Activated CD8-positive, alpha-beta T cell treated with anti-CD3 and anti-CD28 coated beads, Interleukin-2, amount 10 ng/mL, durations not matched to agents 7 days and 5 days (primary cell): Measurements from ENCODE around the gene MVD. TPM values are rescaled to one million over a fixed set of nuclear protein-coding genes. Genes with fewer than 3 reads are reported as not detected.

ENCODE experiments used
- ATAC-seq: fragments of 150-1000 bp; cut with Tn5 transposase; one replicate; pipeline ENCODE4 v1.10.0; 2021; ENCODE audit warnings: moderate library complexity
- CTCF ChIA-PET: fragments of 350-600 bp; sonication (Branson Sonifier 250); formaldehyde crosslinking; loops from one replicate; lab custom pipeline; 2021; ENCODE audit warnings: antibody characterized with exemption; lab: Charles Lee
- POLR2A ChIA-PET: fragments of 350-600 bp; sonication (Branson Sonifier 250); formaldehyde crosslinking; loops from one replicate; lab custom pipeline; 2021; ENCODE audit warnings: antibody characterized with exemption; lab: Charles Lee
- DNase-seq: peaks from one replicate; pipeline ENCODE4 v3.0.0-alpha.2; 2020
- H3K27ac Mint-ChIP-seq: one replicate; pipeline ENCODE4 v1.8.0; 2021; ENCODE audit warnings: mild to moderate bottlenecking, mixed read lengths
- H3K27me3 Mint-ChIP-seq: one replicate; pipeline ENCODE4 v1.8.0; 2021; ENCODE audit warnings: low read depth, mixed read lengths
- H3K36me3 Mint-ChIP-seq: one replicate; pipeline ENCODE4 v1.8.0; 2021; ENCODE audit warnings: low read depth, mixed read lengths
- H3K4me1 Mint-ChIP-seq: one replicate; pipeline ENCODE4 v1.8.0; 2021; ENCODE audit warnings: low read depth, mixed read lengths
- H3K4me3 Mint-ChIP-seq: one replicate; pipeline ENCODE4 v1.8.0; 2021; ENCODE audit warnings: mild to moderate bottlenecking, mixed read lengths
- H3K9me3 Mint-ChIP-seq: one replicate; pipeline ENCODE4 v1.8.0; 2022; ENCODE audit warnings: mixed read lengths; ENCODE audit not compliant: insufficient read depth
- total RNA-seq, 2 experiments: library from RNA; stranded (reverse); gene quantifications; one replicate each; pipeline ENCODE4 v1.2.3, GENCODE V29; 2021

Gene MVD
- total RNA-seq, 2 experiments from 2014 or later, result 86.0 to 96.1 TPM

DNA sequence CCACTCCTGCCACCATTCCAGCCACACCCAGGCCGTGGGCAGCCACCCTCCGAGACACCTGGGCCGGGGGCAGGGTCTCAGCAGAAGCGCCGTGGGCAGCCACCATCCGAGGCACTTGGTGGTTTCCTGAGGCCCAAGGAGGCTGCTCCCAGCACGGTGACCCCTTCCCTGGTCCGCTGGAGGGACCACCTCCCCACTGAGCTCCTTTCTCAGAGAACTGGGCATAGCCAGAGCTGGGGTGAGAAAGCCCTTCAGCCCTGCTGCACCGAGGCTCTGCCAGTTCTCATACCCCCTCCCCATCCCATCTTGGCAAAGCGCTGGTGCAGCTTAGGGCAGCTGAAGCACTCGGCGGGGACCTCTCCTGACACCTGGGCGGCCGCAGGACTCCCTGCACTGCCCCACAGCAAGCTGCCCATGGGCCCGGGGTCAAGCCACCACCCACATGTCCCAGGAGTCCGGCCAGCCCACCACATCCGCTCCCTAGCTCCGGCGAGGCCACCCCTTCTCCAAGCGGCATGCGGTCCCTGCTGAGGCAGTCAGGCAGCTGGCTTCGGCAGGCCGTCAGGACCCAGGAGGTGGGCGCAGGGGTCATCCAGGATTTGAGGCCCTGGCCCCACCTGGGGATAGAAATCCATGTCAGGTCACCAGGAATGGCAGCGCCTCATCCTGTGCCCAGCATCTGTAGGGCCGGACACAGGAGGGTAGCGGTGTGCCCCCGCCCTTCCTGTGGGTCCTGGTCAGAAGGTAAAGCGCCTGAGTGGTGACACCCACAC is 10.7 kb downstream of the MVD start:
- Mint-ChIP-seq H3K9me3 (no peaks in the 10 kb centered on the region), H3K36me3 (peaks cover 19% of the 10 kb centered on the region), H3K27me3 (no peaks in the 10 kb centered on the region), H3K27ac (peak overlapping the region; percentile 94), H3K4me1 (peaks cover 26% of the 10 kb centered on the region), H3K4me3 (peak overlapping the region; percentile 93)
- CTCF ChIA-PET, result no interaction called here
- ATAC-seq, result no peak
- POLR2A ChIA-PET, result interaction anchor here (0.9 to 3.0 kb wide), 2 partner anchors 11 to 50 kb away, joined by 3 to 26 read pairs; partner anchors contain the start of gene MVD
- no peak for DNase-seq

DNA sequence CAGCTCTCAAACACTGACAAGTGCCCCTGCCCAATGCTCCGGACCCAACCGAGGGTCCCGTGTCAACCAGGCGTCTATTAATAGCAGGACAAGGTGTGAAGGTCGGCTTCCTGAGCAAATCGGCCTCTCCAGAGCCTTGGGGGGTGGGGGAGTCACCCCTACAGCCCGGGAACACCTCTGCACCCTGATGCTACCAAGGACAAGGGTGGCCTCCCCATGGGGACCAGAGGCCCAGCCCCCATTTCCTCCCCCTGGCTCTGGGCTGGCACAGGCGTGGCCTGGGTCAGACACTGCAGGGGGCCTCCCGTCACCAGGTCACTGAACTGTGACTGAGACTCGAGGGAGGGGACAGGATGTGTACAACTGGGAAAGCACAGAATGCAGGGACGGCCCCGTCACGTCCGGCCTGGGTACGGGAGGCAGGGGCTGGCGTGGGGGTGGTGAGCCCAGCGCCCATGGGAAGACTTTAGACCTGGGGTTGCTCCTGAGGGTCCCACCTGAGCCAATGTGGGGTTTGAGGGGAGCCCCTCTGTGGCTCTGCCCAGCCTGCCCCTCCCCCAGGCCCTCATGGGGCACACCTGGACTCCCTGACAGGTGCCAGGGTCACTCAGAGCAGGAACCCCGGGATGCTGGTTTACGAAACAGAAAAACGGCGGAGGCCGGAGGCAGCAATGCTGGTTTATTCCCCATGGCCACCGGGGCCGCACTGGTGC is 11.5 kb downstream of the MVD start:
- H3K36me3 Mint-ChIP-seq, result peaks cover 18% of the 10 kb centered on the region
- peak overlapping the region; percentile 94 for H3K27ac Mint-ChIP-seq
- ATAC-seq (peak; percentile 78), DNase-seq (peak; percentile 92)
- peaks cover 26% of the 10 kb centered on the region for H3K4me1 Mint-ChIP-seq
- H3K9me3 Mint-ChIP-seq, result no peaks in the 10 kb centered on the region
- POLR2A ChIA-PET, result interaction anchor here (1.7 to 3.0 kb wide), 2 partner anchors 32 to 51 kb away, joined by 5 to 26 read pairs; no protein-coding TSS in a partner anchor
- peak overlapping the region; percentile 93 for H3K4me3 Mint-ChIP-seq
- CTCF ChIA-PET, result no interaction called here
- no peaks in the 10 kb centered on the region for H3K27me3 Mint-ChIP-seq

DNA sequence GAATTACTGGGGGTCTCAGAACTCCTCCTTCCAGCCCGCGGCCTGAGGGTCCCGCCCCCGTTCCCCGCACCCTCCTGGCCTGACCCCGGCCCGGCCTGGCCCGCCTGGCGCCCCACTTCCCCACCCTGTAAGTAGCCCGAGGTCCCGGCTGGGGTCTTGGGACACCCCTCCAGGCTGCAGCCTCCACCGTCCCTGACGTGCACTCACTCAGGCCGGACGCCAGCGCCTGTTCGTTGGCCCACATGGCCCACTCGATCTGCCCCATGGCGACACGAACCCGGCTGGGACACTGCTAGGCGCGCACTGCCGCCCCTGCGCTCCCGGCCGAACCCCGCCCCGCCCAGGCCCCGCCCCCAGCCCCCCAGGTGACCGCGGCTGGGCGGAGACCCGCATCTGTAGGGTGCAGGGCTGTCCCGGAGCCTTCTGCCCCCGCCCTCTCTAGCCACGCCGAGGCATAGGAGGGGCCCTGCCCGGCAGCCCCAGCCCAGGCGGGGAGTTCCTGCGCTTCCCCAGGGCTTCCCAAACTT is 12.1 kb downstream of the MVD start, which contains the start of gene CYBA:
CYBA (minus strand) TSS at position 305 of the 527 bp plus-strand sequence; CDS start at position 265, 40 bp downstream.
- Mint-ChIP-seq H3K36me3 (peaks cover 16% of the 10 kb centered on the region), H3K27me3 (no peaks in the 10 kb centered on the region), H3K4me3 (peak within 1 kb of the TSS; percentile 93), H3K27ac (peak within 1 kb of the TSS; percentile 94), H3K9me3 (no peaks in the 10 kb centered on the region), H3K4me1 (peaks cover 26% of the 10 kb centered on the region)
- peak; percentile 93 for ATAC-seq
- CTCF ChIA-PET, result no interaction called here
- POLR2A ChIA-PET, result interaction anchor here (1.0 to 3.0 kb wide), 3 partner anchors 31 to 51 kb away, joined by 3 to 26 read pairs (median 5); no protein-coding TSS in a partner anchor
- peak; percentile 93 for DNase-seq

DNA sequence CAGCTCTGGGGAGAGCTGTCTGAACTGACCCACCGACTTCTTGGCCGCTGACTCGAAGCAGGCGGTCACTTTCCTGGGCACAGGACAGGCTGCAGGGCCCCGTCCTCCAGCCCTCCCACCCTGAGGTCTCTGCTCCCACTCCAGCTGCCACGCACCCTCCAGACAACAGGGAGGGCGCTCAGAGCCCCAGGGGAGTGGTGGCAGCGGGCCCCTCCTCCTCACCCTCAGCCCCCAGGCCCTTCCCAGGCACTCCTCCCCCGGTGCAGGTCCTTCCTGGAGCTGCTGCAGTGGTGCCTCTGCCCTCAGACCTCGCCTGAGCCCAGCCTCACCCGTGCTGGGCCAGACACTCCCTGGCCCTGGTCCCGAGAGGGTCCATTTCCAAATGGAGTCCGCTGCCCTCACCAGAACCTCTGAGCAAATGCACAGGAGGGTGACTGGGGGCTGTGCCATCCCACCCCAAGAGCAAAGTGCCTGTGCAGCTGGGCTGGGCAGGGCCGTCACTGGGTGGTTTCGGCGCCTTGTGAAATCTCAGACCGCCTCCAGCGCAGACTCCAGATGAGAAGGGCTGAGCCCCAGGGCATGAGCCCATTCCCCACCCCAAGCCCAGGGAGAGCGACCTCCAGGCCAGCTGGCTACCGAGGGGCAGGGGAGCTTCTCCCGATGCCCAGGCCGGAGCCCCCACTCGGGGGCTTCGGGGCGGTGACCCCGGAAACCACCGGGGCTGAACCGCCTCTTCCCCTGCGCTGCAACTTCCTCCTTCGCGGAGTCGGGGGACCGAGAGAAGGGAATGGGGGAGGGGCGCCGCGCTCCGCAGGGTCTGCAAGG is 12.8 kb downstream of the MVD start:
- Mint-ChIP-seq H3K4me3 (peak overlapping the region; percentile 93), H3K36me3 (peaks cover 19% of the 10 kb centered on the region), H3K9me3 (no peaks in the 10 kb centered on the region), H3K27me3 (no peaks in the 10 kb centered on the region), H3K27ac (peak overlapping the region; percentile 94), H3K4me1 (peaks cover 26% of the 10 kb centered on the region)
- DNase-seq (peak; percentile 58), ATAC-seq (peak; percentile 10)
- ChIA-PET POLR2A (interaction anchor here (0.8 to 3.0 kb wide), 5 partner anchors 11 to 52 kb away, joined by 3 to 26 read pairs (median 5); partner anchors contain the start of gene IL17C), CTCF (interaction anchor here (0.6 kb wide), 1 partner anchor 35 kb away, joined by 3 read pairs; no protein-coding TSS in a partner anchor)

DNA sequence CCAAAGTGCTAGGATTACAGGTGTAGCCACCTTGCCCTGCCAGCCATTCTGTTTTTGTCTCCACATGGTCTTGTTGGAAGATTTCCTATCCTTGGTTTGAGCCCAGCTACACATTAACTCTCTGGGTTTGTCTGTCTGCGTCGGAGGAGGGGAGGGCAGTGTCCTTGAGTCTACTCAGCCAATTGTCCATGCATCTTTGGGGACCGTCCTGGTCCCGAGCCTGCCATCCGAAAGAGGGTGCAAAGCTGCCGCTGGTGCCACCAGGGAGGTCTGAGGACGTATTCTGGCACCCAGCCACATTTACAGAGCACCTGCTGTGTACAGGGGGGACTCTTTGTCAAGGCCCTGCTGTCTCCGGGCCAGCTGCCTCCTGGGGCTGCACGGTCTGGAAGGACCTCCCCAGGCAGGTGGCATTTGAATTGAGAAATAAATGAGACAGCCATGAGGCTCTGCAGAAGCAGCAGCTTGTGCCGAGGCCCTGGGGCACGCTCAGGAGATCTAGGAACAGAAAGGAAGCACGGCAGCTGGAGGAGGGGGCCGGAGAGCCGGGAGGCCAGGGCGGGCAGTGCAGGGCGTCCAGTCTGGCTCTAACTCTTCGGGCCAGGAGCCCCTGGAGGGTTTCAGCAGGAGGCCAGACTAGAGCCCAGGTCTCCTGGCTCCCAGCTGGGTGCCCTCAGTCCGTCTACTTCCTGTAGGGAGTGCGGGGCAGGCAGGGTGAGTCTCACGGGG is 13.5 kb downstream of the MVD start:
- ATAC-seq (no peak), DNase-seq (no peak)
- ChIA-PET POLR2A (interaction anchor here (0.8 to 3.0 kb wide), 3 partner anchors 11 to 53 kb away, joined by 3 to 26 read pairs (median 12); partner anchors contain the start of gene IL17C), CTCF (interaction anchor here (1.0 kb wide), 1 partner anchor 13 kb away, joined by 4 read pairs; the partner anchor contains the start of gene MVD)
- Mint-ChIP-seq H3K27ac (peak overlapping the region; percentile 94), H3K4me3 (peak overlapping the region; percentile 93), H3K9me3 (no peaks in the 10 kb centered on the region), H3K4me1 (peaks cover 26% of the 10 kb centered on the region), H3K27me3 (no peaks in the 10 kb centered on the region), H3K36me3 (peaks cover 20% of the 10 kb centered on the region)

DNA sequence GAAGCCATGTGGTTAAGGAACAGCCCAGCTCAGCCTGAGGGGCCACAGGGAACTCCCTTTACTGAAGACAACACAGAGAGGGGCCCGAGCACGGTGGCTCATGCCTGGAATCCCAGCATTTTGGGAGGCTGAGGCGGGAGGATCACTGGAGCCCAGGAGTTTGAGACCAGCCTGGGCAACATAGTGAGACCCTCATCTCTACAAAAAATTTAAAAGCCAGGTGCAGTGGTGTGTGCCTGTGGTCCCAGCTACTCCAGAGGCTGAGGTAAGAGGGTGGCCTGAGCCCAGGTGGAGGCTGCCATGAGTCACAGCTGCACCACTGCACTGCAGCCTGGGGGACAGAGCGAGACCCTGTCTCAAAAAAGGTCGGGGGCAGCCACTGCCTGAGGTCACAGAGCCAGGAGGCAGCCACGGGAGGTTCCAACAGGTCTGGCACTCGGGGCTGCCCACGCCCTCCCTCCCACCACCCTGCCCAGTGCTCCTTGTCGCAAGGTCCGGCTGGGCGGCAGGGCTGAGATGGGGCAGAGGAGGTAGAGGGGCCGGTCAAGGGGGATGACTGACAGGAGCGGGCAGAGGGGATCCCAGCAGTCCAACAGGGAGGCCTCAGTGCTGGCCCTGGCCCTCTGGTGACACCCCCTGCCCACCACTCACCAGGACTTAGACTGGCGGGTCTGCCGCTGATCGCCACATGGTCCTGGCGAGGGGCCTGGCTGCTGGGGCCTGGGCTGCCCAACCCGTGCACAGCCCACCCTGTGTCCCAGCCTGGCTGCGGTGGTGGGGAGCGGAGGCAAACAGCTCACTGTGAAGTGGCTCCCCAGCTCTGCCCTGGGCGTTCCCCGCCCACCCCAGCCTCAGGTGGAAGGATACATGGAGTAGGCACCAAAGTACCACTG is 15.5 kb downstream of the MVD start:
- DNase-seq, result no peak
- no peak for ATAC-seq
- no peak overlapping the region for H3K4me3 Mint-ChIP-seq
- no peak overlapping the region for H3K27ac Mint-ChIP-seq
- POLR2A ChIA-PET, result interaction anchor here (0.5 kb wide), 1 partner anchor 34 kb away, joined by 3 read pairs; no protein-coding TSS in a partner anchor
- peaks cover 23% of the 10 kb centered on the region for H3K36me3 Mint-ChIP-seq
- no peaks in the 10 kb centered on the region for H3K9me3 Mint-ChIP-seq
- CTCF ChIA-PET, result no interaction called here
- H3K4me1 Mint-ChIP-seq, result peaks cover 21% of the 10 kb centered on the region
- no peaks in the 10 kb centered on the region for H3K27me3 Mint-ChIP-seq

DNA sequence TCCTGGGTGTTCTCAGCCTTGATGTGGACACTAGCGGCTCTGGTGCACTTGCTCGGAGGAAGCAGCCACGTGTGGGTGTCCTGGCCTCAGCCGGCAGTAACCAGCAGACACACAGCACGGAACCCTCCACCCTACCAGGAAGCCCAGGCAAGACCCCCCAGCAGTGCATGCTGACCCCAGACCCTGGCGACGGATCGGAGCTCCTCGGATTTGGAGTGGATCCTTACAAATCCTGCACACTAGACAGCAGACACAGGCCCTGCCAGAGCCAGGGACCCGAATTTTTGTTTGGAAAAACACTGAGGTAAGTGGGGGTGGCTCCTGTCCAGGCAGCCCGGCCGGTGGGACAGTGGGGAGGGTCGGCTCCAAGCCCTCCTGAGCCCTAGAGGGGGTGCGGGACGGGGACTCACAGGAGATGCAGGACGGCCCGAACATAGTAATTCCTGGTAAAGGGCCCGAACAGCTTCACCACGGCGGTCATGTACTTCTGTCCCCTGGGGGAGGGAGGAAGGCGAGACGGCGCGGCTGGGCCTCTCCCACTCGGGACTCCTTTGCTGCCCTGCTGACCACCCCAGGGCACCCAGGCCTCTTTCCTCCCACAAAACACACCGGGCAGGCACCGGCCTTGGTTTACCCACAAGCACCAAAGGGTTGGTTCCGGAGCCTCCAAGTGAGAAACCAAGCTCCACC is 16.4 kb downstream of the MVD start:
- ChIA-PET POLR2A (no interaction called here), CTCF (no interaction called here)
- Mint-ChIP-seq H3K36me3 (peaks cover 30% of the 10 kb centered on the region), H3K9me3 (no peaks in the 10 kb centered on the region), H3K27ac (no peak overlapping the region), H3K4me3 (no peak overlapping the region), H3K4me1 (peaks cover 16% of the 10 kb centered on the region), H3K27me3 (no peaks in the 10 kb centered on the region)
- ATAC-seq (no peak), DNase-seq (no peak)

DNA sequence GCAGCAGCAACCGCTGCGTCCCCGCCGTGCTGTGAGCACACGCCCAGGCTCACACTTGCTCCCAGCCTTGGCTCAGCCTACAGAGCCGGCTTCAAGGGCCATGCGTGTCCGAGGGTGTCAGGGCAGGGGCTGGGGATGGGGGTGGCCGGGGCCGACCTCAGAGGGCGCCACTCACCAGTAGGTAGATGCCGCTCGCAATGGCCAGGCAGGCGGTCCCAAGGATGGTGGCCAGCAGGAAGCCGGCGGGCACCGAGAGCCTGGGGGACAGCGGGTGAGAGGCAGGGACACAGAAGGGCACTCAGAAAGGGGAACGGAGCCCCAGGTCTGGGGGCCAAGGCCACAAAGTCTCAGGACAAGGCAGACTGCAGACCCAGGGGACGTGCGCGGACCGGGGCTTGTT is 16.9 kb downstream of the MVD start:
- H3K4me1 Mint-ChIP-seq, result peaks cover 14% of the 10 kb centered on the region
- no peak overlapping the region for H3K4me3 Mint-ChIP-seq
- POLR2A ChIA-PET, result no interaction called here
- H3K36me3 Mint-ChIP-seq, result peaks cover 30% of the 10 kb centered on the region
- no peaks in the 10 kb centered on the region for H3K27me3 Mint-ChIP-seq
- no peak overlapping the region for H3K27ac Mint-ChIP-seq
- no peaks in the 10 kb centered on the region for H3K9me3 Mint-ChIP-seq
- DNase-seq (no peak), ATAC-seq (no peak)
- CTCF ChIA-PET, result no interaction called here

DNA sequence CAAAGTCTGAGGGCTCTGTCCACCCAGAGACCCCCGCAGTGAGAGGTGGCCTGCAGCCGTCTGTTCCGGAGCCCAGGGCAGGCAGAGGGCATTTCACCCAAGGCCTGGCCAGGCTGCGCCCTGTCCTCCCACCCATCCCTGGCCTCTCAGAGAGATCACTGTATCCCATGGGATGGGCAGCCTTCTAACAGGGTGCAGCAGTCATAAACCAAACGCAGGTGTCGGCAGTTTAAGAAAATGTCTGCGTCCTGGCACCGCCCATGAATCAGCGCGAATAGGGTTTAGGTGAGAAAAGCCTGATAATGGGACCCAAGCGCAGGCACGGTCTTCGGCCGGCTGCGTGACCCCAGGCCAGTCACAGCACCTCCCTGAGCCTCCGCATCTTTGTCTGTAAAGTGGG is 17.4 kb downstream of the MVD start:
- H3K4me3 Mint-ChIP-seq, result no peak overlapping the region
- POLR2A ChIA-PET, result no interaction called here
- peaks cover 30% of the 10 kb centered on the region for H3K36me3 Mint-ChIP-seq

More for the DNA sequence above, 17.4 kb downstream of the MVD start:
- DNase-seq, result no peak
- CTCF ChIA-PET, result no interaction called here
- H3K27ac Mint-ChIP-seq, result no peak overlapping the region
- ATAC-seq, result no peak
- peaks cover under 1% of the 10 kb centered on the region for H3K27me3 Mint-ChIP-seq
- H3K4me1 Mint-ChIP-seq, result peaks cover 14% of the 10 kb centered on the region
- H3K9me3 Mint-ChIP-seq, result no peaks in the 10 kb centered on the region
